Measurements from ENCODE around the gene EIF4E.
"Not testable (repeated sequence)": the region's sequence is repeated elsewhere in the genome, so short reads cannot be mapped to it uniquely, and the experiment has no call there.

EIF4E gene

DNA sequence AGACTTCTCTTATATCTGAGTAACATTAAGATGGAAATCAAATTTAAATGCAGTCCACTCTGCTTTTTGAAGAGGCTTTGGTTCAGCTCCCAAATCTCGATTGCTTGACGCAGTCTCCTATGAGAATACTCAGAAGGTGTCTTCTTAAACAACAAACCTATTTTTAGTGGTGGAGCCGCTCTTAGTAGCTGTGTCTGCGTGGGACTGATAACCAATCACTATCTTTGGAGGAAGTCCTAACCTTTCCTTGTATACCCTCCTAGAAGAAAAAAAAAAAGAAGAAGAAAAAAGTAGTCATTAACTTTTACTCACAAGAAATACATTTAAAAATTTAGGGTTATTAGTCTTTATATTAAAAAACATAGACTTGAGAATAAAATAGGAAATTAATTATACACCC lies 48.0 kb downstream of the EIF4E start:
- not testable (repeated sequence) for DNase-seq (ENCODE audit: low read depth in 2 of 2)

- DNase-seq (ENCODE audit: low read depth in 2 of 2): no peak
Observed at GRCh38 chr4:98879515-98879914, 49.4 kb downstream of the EIF4E start.

DNA sequence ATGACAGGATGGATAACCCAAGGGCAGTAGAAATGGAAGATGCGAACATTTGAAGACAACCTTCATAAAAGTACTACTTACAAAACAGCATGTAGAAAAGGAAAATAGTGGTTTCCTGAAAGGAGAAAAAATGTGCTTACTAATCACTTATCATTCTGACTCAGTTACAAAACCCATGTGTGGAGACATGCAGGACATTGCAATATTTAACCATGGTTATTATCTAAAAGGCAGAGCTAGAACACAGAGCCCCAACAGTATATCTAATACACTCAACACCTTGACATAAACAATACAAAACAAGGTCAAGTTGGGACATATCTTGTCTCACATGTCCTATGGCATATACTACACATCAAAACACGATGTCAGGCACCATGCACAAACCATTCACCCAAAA lies 55.9 kb downstream of the EIF4E start:
- DNase-seq (ENCODE audit: low read depth in 2 of 2): no peak

GRCh38 chr4:98872120-98872906 lies 56.6 kb downstream of the EIF4E start:
- DNase-seq (ENCODE audit: low read depth in 2 of 2): not testable (repeated sequence)

DNA sequence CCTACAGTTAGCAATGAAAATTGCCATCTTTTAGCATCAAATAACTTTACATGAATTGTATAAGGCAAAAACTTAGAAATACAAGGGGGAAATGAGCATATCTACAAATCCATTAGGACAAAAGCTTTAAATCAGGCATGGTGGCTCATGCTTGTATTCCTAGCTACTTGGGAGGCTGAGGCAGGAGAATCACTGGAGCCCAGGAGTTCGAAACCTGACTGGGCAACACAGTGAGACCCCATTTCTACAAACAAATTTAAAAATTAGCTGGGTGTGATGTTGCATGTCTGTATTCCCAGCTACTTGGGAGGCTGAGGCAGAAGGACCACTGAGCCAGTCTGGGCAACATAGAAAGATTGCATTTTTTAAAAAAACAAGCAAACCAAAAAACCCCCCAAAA lies 61.3 kb downstream of the EIF4E start:
- no peak for DNase-seq (ENCODE audit: low read depth in 2 of 2)

GRCh38 chr4:98865059-98865458 lies 63.9 kb downstream of the EIF4E start:
- no peak for DNase-seq (ENCODE audit: low read depth in 2 of 2)

- DNase-seq (ENCODE audit: low read depth in 2 of 2): peak; percentile 4 to 12
Observed at GRCh38 chr4:98864560-98864959, 64.4 kb downstream of the EIF4E start.

DNA sequence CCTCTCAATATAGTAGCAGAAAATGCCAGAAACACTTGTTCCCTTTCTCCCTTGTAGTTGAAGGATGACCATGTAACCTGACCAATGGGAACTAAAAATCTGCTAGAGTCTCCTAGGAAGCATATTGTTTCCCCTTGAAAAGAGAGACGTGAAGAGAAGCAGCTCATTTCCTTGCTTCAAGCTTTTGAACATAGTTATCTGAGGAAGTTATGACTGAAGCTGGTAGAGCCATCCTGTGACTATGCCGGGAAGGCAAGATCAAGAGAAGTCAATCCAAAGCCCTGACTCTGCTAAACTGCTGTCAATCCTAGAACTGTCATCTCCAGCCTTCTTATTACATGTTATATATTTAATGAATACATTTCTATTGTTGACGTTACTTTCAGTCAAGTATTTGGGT lies 66.6 kb downstream of the EIF4E start:
- DNase-seq (ENCODE audit: low read depth in 2 of 2): no peak

GRCh38 chr4:98861100-98861884 lies 67.6 kb downstream of the EIF4E start:
- DNase-seq (ENCODE audit: low read depth in 2 of 2): no peak

DNA sequence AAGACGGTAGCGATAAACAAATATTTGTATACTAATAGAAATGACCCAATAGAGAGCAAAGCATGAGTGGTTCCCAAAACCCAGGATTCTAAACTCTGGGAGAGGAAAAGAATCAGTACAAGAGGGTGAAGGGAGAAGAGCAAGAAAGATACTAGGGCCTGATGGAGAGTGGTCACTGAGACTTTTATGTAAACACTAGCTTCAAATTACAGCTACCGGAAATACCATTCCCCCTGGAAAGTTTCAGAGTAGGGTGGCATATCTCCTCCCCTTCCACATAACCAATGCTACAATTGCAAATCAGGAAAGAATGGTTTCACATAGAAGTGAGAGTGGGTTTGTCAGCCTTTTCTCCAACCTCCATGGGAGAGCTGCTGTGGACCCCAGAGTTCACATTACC lies 77.1 kb downstream of the EIF4E start:
- DNase-seq (ENCODE audit: low read depth in 2 of 2): no peak

- DNase-seq (ENCODE audit: low read depth in 2 of 2): no peak
Observed at GRCh38 chr4:98850937-98851336, 78.0 kb downstream of the EIF4E start.

DNA sequence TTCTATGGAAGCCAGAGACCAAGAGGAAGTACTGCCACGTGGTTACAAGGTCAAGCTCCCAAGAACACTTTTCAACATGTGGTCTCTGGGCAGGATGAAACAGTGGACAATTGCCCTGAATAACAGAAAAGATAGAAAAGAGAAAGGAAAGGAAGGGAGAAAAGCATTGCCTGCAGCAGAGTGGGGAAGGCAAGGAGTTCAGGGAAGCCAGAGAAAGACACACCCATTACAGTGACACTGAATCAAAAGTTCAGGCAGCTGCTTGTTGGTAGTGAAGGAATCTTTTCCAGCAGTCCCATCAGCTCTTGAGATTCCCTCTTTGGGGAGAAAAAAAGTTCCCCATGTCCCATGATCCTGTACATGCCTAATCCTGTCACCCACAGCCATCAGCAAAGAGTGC lies 80.5 kb downstream of the EIF4E start:
- DNase-seq (ENCODE audit: low read depth in 2 of 2): no peak

- DNase-seq (ENCODE audit: low read depth in 2 of 2): no peak
Observed at GRCh38 chr4:98845960-98846359, 83.0 kb downstream of the EIF4E start.

DNA sequence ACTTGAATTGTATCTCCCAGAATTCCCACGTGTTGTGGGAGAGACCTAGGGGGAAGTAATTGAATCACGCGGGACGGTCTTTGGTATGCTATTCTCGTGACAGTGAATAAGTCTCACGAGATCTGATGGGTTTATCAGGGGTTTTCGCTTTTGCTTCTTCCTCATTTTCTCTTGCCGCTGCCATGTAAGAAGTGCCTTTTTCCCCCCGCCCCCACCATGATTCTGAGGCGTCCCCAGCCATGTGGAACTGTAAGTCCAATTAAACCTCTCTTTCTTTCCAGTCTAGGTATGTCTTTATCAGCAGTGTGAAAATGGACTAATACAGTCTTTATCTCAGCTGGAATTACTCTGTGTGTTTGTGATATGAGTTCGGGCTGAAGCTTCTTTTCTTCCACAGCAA lies 86.0 kb downstream of the EIF4E start:
- DNase-seq (ENCODE audit: low read depth in 2 of 2): not testable (repeated sequence)

- DNase-seq (ENCODE audit: low read depth in 2 of 2): no peak
Observed at GRCh38 chr4:98838977-98839618, 89.8 kb downstream of the EIF4E start.

DNA sequence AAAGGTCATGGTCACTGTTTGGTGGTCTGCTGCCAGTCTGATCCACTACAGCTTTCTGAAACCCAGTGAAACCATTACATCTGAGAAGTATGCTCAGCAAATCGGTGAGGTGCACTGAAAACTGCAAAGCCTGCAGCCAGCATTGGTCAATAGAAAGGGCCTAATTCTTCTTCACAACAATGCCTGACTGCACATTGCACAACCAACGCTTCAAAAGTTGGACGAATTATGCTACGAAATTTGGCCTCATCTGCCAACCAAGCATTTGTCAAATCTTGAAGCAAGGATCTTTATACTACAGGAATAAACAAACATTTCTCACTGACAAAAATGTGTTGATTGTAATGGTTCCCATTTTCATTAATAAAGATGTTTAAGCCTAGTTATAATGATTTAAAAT lies 90.4 kb downstream of the EIF4E start:
- no peak for DNase-seq (ENCODE audit: low read depth in 2 of 2)

- no peak for DNase-seq (ENCODE audit: low read depth in 2 of 2)
Observed at GRCh38 chr4:98833384-98833783, 95.5 kb downstream of the EIF4E start.

DNA sequence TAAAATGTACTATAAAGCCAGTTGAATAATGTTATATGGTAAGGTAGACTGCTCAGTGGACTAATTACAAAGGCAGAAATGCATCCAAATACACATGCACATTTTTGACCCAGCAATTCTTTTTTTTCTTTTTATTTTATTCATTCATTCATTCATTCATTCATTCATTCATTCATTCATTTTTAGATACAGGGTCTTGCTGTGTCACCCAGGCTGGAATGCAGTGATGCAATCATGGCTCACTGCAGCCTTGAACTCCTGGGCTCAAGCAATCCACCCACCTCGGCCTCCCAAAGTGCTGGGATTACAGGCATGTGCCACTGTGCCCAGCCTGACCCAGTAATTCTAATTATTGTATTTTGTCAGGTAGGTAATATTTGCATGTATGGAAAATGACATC lies 97.9 kb downstream of the EIF4E start:
- not testable (repeated sequence) for DNase-seq (ENCODE audit: low read depth in 2 of 2)
